Smooth muscle cell (in vitro differentiated cells): ENCODE results near the gene PARP9. TPM values are rescaled to one million over a fixed set of nuclear protein-coding genes. Genes with fewer than 3 reads are reported as not detected.

ENCODE experiments used
- DNase-seq: peaks from one replicate; lab custom pipeline; 2025; ENCODE audit not compliant: unreplicated experiment; lab: John Stamatoyannopoulos, UW
- H2AFZ ChIP-seq: fragments of 200-600 bp; sonication (generic); 2 replicates; pipeline ENCODE4 v1.6.0; 2016; ENCODE audit warnings: antibody characterized with exemption, low read depth, mild to moderate bottlenecking
- H3F3A ChIP-seq: fragments of 200-600 bp; sonication (generic); 2 replicates; pipeline ENCODE4 v1.6.0; 2017; ENCODE audit warnings: antibody characterized with exemption, low read depth
- H3K27ac ChIP-seq: fragments of 200-600 bp; sonication (generic); 2 replicates; pipeline ENCODE4 v1.5.1; 2016; ENCODE audit warnings: low read depth, mild to moderate bottlenecking
- H3K27me3 ChIP-seq: fragments of 200-600 bp; sonication (generic); 2 replicates; pipeline ENCODE4 v1.6.1; 2016; ENCODE audit warnings: low read depth, mild to moderate bottlenecking
- H3K36me3 ChIP-seq: fragments of 200-600 bp; sonication (generic); 2 replicates; pipeline ENCODE4 v1.5.1; 2016; ENCODE audit warnings: low read depth
- H3K4me1 ChIP-seq: fragments of 200-600 bp; sonication (generic); 2 replicates; pipeline ENCODE4 v1.5.1; 2016; ENCODE audit warnings: low read depth
- H3K4me2 ChIP-seq: fragments of 200-600 bp; sonication (generic); 2 replicates; pipeline ENCODE4 v1.6.0; 2016; ENCODE audit warnings: mild to moderate bottlenecking
- H3K4me3 ChIP-seq: fragments of 200-600 bp; sonication (generic); 2 replicates; pipeline ENCODE4 v1.5.1; 2016; ENCODE audit warnings: mild to moderate bottlenecking
- H3K79me2 ChIP-seq: fragments of 200-600 bp; sonication (generic); 2 replicates; pipeline ENCODE4 v1.6.0; 2016; ENCODE audit warnings: low read depth, mild to moderate bottlenecking
- H3K9ac ChIP-seq: fragments of 200-600 bp; sonication (generic); 2 replicates; pipeline ENCODE4 v1.6.0; 2016; ENCODE audit warnings: low read depth
- H3K9me3 ChIP-seq: fragments of 200-600 bp; sonication (generic); replicated peaks from 2 replicates; pipeline ENCODE4 v1.5.1; 2016; ENCODE audit warnings: low read depth
- H4K20me1 ChIP-seq: fragments of 200-600 bp; sonication (generic); 2 replicates; pipeline ENCODE4 v1.6.0; 2016; ENCODE audit warnings: low read depth
- CTCF ChIP-seq: fragments of 200-600 bp; sonication (generic); IDR thresholded peaks from 2 replicates; pipeline ENCODE4 v1.5.1; 2017; ENCODE audit warnings: borderline replicate concordance, mild to moderate bottlenecking, antibody characterized with exemption; ENCODE audit not compliant: insufficient read depth, poor library complexity, severe bottlenecking
- WGBS: methylation state at CpG from one replicate; pipeline ENCODE4 v1.1.7; 2016; ENCODE audit warnings: low lambda C conversion rate; 5-methylcytosine and 5-hydroxymethylcytosine counted together
- polyA plus RNA-seq: library from polyadenylated mRNA; unstranded; fragments of >200 nt; fragmentation: Nextera tagmentation; extraction: Ambion mirVana; gene quantifications from 2 replicates; pipeline ENCODE4 v1.2.1, GENCODE V29; 2016
- total RNA-seq: library from RNA; depleted of rRNA; stranded (reverse); fragments of >200 nt; gene quantifications from 2 replicates; pipeline ENCODE4 v1.2.3, GENCODE V29; 2014

PARP9 gene
- total and polyA plus RNA-seq, 2 experiments from 2014 or later = 3.8 to 5.1 TPM

- H3F3A ChIP-seq = peaks cover 3% of the 10 kb centered on the region
- no peaks in the 10 kb centered on the region for H3K36me3 ChIP-seq
- no peak for TF ChIP-seq CTCF
- H3K9ac ChIP-seq = no peak overlapping the region
- WGBS = 99% methylated on average over 3 of the region's 3 CpGs
- no peak for DNase-seq
- H3K79me2 ChIP-seq = peaks cover 32% of the 10 kb centered on the region
- no peaks in the 10 kb centered on the region for H3K27me3 ChIP-seq
- H3K9me3 ChIP-seq = no peaks in the 10 kb centered on the region
- no peak overlapping the region for H3K4me2 ChIP-seq
- H2AFZ ChIP-seq = no peak overlapping the region
- peaks cover 26% of the 10 kb centered on the region for H3K4me1 ChIP-seq
- no peak overlapping the region for H3K4me3 ChIP-seq
- H4K20me1 ChIP-seq = peaks cover 32% of the 10 kb centered on the region
- no peak overlapping the region for H3K27ac ChIP-seq
Observed at GRCh38 chr3:122515870-122516269, 48.2 kb downstream of the PARP9 start.

- Histone ChIP-seq H3K27ac (peak overlapping the region; percentile 99), H4K20me1 (peaks cover 40% of the 10 kb centered on the region), H2AFZ (peak overlapping the region; percentile 99), H3K36me3 (no peaks in the 10 kb centered on the region), H3F3A (peaks cover 3% of the 10 kb centered on the region), H3K4me3 (peak overlapping the region; percentile 86), H3K4me1 (peaks cover 26% of the 10 kb centered on the region), H3K4me2 (peak overlapping the region; percentile 89), H3K79me2 (peaks cover 40% of the 10 kb centered on the region), H3K9me3 (no peaks in the 10 kb centered on the region), H3K27me3 (no peaks in the 10 kb centered on the region), H3K9ac (peak overlapping the region; percentile 98)
- no peak for DNase-seq
- no peak for TF ChIP-seq CTCF
- WGBS = 44% methylated on average over 19 of the region's 19 CpGs
Observed at GRCh38 chr3:122515020-122515468, 49.1 kb downstream of the PARP9 start.

- Histone ChIP-seq H3K4me2 (peak within 1 kb of the TSS; percentile 89), H3K36me3 (no peaks in the 10 kb centered on the region), H3K4me3 (peak within 1 kb of the TSS; percentile 86), H3K9me3 (no peaks in the 10 kb centered on the region), H2AFZ (peak within 1 kb of the TSS; percentile 99), H3F3A (peaks cover 3% of the 10 kb centered on the region), H3K27ac (peak within 1 kb of the TSS; percentile 99), H4K20me1 (peaks cover 47% of the 10 kb centered on the region), H3K27me3 (no peaks in the 10 kb centered on the region), H3K9ac (peak within 1 kb of the TSS; percentile 98), H3K4me1 (peaks cover 26% of the 10 kb centered on the region), H3K79me2 (peaks cover 47% of the 10 kb centered on the region)
- under 1% methylated on average over 56 of the region's 109 CpGs for WGBS
- peak; percentile 83 for DNase-seq
- no peak for TF ChIP-seq CTCF
Observed at GRCh38 chr3:122514123-122515019, 49.7 kb downstream of the PARP9 start, which contains the start of gene KPNA1. Gene KPNA1, minus strand, starts transcription at chr3:122514939. Its CDS starts 18,374 bp downstream, at chr3:122496565.
